Activated CD4-positive, alpha-beta T cell treated with anti-CD3 and anti-CD28 coated beads, Interleukin-2, amount 10 ng/mL, durations not matched to agents 24 days and 14 days (primary cell): ENCODE results near the gene ALOX12. TPM values are rescaled to one million over a fixed set of nuclear protein-coding genes. Genes with fewer than 3 reads are reported as not detected.
"Not testable (repeated sequence)": the region's sequence is repeated elsewhere in the genome, so short reads cannot be mapped to it uniquely, and the experiment has no call there.

Experiments
- DNase-seq: peaks from one replicate; pipeline ENCODE4 v3.0.0; 2022
- H3K27ac Mint-ChIP-seq: one replicate; pipeline ENCODE4 v1.8.0; 2022; ENCODE audit warnings: mild to moderate bottlenecking, mixed read lengths
- H3K27me3 Mint-ChIP-seq: one replicate; pipeline ENCODE4 v1.8.0; 2022; ENCODE audit warnings: mixed read lengths
- H3K36me3 Mint-ChIP-seq: one replicate; pipeline ENCODE4 v1.8.0; 2022; ENCODE audit warnings: low read depth, mild to moderate bottlenecking, mixed read lengths
- H3K4me1 Mint-ChIP-seq: one replicate; pipeline ENCODE4 v1.8.0; 2021; ENCODE audit warnings: mixed read lengths
- H3K4me3 Mint-ChIP-seq: one replicate; pipeline ENCODE4 v1.8.0; 2022; ENCODE audit warnings: mild to moderate bottlenecking, moderate library complexity, mixed read lengths
- H3K9me3 Mint-ChIP-seq: one replicate; pipeline ENCODE4 v1.8.0; 2021; ENCODE audit warnings: mixed read lengths
- intact Hi-C: fragments of 100-400 bp; cut with micrococcal nuclease; formaldehyde crosslinking; loops from one replicate; pipeline ENCODE4 v1.15.1; 2023
- total RNA-seq: library from RNA; stranded (reverse); gene quantifications from 2 replicates; pipeline ENCODE4 v1.2.3, GENCODE V29; 2022

Gene ALOX12
- total RNA-seq, 1 donor from 2014 or later: not detected

- H3K4me3 Mint-ChIP-seq: peak within 1 kb of the TSS; percentile 98
- no peaks in the 10 kb centered on the region for H3K9me3 Mint-ChIP-seq
- peak; percentile 100 for DNase-seq
- peaks cover 51% of the 10 kb centered on the region for H3K4me1 Mint-ChIP-seq
- H3K36me3 Mint-ChIP-seq: peaks cover 8% of the 10 kb centered on the region
- no peaks in the 10 kb centered on the region for H3K27me3 Mint-ChIP-seq
- intact Hi-C loops: loop anchor here (1.0 to 5.0 kb wide), 3 partner anchors 12 to 272 kb away; partner anchors contain the start of genes BCL6B and EIF5A
- peak within 1 kb of the TSS; percentile 99 for H3K27ac Mint-ChIP-seq
Observed at GRCh38 chr17:7035591-7036368, 39.9 kb downstream of the ALOX12 start, which contains the start of gene SLC16A13. Gene SLC16A13 (plus strand): TSS chr17:7036015. CDS start chr17:7036383, 368 bp downstream.

- Mint-ChIP-seq H3K9me3 (no peaks in the 10 kb centered on the region), H3K4me3 (peak overlapping the region; percentile 49), H3K27ac (no peak overlapping the region), H3K27me3 (peaks cover 7% of the 10 kb centered on the region), H3K36me3 (peaks cover 5% of the 10 kb centered on the region), H3K4me1 (peaks cover 37% of the 10 kb centered on the region)
- intact Hi-C loops: loop anchor here (5.0 kb wide), 1 partner anchor 269 kb away; the partner anchor contains the start of gene EIF5A
- no peak for DNase-seq
Observed at GRCh38 chr17:7038025-7038862, 42.4 kb downstream of the ALOX12 start.

DNA sequence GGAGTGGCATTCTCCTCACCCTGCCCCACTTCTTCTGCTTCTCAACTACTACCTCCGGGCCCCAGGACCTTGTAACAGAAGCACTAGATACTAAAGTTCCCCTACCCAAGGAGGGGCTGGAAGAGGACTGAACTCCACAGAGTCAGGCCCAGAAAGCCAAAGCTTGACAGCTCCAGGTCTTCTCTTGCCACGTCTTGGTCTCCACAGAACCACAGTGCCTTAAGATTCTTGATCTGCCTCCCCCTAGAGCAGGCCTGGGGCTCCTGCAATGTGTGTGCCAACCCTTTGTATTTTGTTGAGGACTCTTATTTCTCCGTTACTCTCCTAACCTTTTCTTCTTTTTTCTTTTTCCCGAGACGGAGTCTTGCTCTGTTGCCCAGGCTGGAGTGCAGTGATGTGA lies 44.0 kb downstream of the ALOX12 start:
- Mint-ChIP-seq H3K36me3 (peaks cover 5% of the 10 kb centered on the region), H3K4me3 (no peak overlapping the region), H3K27me3 (peaks cover 12% of the 10 kb centered on the region), H3K4me1 (peaks cover 33% of the 10 kb centered on the region), H3K27ac (peak overlapping the region; percentile 65), H3K9me3 (no peaks in the 10 kb centered on the region)
- DNase-seq: peak; percentile 56
- intact Hi-C loops: loop anchor here (5.0 kb wide), 1 partner anchor 267 kb away; the partner anchor contains the start of gene EIF5A

- Mint-ChIP-seq H3K27me3 (peaks cover 15% of the 10 kb centered on the region), H3K36me3 (peaks cover 5% of the 10 kb centered on the region), H3K9me3 (no peaks in the 10 kb centered on the region), H3K27ac (peak overlapping the region; percentile 37), H3K4me3 (peak overlapping the region; percentile 69), H3K4me1 (peaks cover 30% of the 10 kb centered on the region)
- no peak for DNase-seq
- intact Hi-C loops: no loop called here
Observed at GRCh38 chr17:7041607-7042500, 46.0 kb downstream of the ALOX12 start.

GRCh38 chr17:7042501-7043181 lies 46.8 kb downstream of the ALOX12 start:
- intact Hi-C loops: no loop called here
- Mint-ChIP-seq H3K4me1 (peaks cover 34% of the 10 kb centered on the region), H3K27ac (peak overlapping the region; percentile 37), H3K4me3 (peak overlapping the region; percentile 69), H3K9me3 (no peaks in the 10 kb centered on the region), H3K27me3 (peaks cover 15% of the 10 kb centered on the region), H3K36me3 (peaks cover 5% of the 10 kb centered on the region)
- peak; percentile 77 for DNase-seq

GRCh38 chr17:7043182-7043496 lies 47.3 kb downstream of the ALOX12 start:
- Mint-ChIP-seq H3K27me3 (peaks cover 15% of the 10 kb centered on the region), H3K36me3 (peaks cover 5% of the 10 kb centered on the region), H3K27ac (peak overlapping the region; percentile 15), H3K4me1 (peaks cover 34% of the 10 kb centered on the region), H3K4me3 (peak overlapping the region; percentile 69), H3K9me3 (no peaks in the 10 kb centered on the region)
- intact Hi-C loops: no loop called here
- no peak for DNase-seq

DNA sequence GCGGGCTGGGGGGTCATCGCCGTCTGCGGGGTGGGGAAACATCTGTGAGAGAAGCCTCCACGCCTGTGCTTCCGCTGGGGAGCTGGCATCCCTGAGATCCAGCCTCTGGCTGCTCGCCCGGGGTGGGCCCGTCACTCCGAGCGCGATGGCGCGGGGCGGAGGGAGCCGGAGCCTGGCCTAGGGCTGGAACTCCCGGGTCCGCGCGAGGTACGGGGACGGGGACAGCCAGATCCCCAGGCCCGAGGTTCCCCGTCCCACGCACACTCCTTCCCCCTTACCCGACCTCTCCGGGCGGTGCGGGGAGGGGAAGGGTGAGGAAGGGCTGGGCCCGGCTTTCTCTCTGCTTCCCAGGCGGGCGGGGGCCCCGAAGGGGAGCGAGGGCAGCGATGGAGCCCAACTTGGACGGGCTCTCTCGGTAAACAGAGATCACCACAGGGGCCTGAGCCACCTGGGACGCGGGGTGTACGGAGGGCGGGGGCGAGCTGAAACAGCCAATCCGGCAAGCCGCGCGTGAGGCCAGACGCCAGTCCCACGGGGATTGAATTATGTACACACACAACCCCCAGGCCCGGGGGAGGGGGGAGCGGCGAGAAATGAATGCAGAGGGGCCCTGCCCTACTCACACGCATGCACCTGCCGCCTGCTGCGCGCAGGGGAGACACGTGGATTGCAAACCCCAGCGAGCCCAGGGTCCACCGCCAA lies 47.8 kb downstream of the ALOX12 start, which contains the start of gene SLC16A11:
Gene SLC16A11 (minus strand): TSS at position 596 of the 702 bp plus-strand sequence. CDS start 579 bp downstream, at position 17.
- H3K4me3 Mint-ChIP-seq: peak within 1 kb of the TSS; percentile 69
- intact Hi-C loops: loop anchor here (2.0 kb wide), 1 partner anchor 393 kb away; no protein-coding TSS in a partner anchor
- H3K36me3 Mint-ChIP-seq: peaks cover 5% of the 10 kb centered on the region
- peak; percentile 71 for DNase-seq
- H3K27ac Mint-ChIP-seq: peak within 1 kb of the TSS; percentile 15
- peaks cover 29% of the 10 kb centered on the region for H3K4me1 Mint-ChIP-seq
- H3K9me3 Mint-ChIP-seq: no peaks in the 10 kb centered on the region
- peaks cover 15% of the 10 kb centered on the region for H3K27me3 Mint-ChIP-seq

DNA sequence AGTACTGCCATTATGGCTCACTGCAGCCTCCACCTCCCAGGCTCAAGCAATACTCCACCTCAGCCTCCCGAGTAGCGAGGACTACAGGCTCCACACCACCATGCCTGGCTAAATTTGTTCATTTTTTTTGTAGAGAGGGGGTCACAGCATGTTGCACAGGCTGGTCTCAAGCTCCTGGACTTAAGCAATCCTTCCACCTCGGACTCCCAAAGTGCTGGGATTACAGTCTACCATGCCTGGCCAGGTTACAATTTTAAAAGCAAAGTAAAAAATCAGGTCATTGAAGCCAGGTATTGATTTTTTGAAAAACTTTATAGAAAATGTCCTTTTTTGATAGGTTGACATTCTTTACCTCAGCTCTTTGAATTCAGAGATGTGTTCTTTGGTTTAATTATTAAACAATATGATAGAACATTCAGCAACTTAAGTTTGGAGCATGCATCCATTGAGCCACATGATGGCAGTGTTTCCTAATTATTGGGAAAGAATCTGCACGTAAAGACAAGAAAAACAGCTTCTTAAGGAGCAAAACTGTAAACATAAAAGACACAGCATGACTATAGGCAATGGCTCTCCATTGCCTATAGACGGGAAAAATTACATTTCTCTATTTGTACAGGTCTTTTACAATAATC lies 49.8 kb downstream of the ALOX12 start:
- peak overlapping the region; percentile 73 for H3K4me3 Mint-ChIP-seq
- peaks cover 20% of the 10 kb centered on the region for H3K4me1 Mint-ChIP-seq
- peak; percentile 87 for DNase-seq
- H3K36me3 Mint-ChIP-seq: no peaks in the 10 kb centered on the region
- no peaks in the 10 kb centered on the region for H3K9me3 Mint-ChIP-seq
- H3K27me3 Mint-ChIP-seq: peaks cover 15% of the 10 kb centered on the region
- intact Hi-C loops: loop anchor here (1.0 to 2.0 kb wide), 3 partner anchors 91 to 391 kb away; no protein-coding TSS in a partner anchor
- H3K27ac Mint-ChIP-seq: no peak overlapping the region

GRCh38 chr17:7046127-7046724 lies 50.4 kb downstream of the ALOX12 start:
- Mint-ChIP-seq H3K4me1 (peaks cover 20% of the 10 kb centered on the region), H3K27me3 (peaks cover 15% of the 10 kb centered on the region), H3K27ac (peak overlapping the region; percentile 60), H3K36me3 (no peaks in the 10 kb centered on the region), H3K4me3 (peak overlapping the region; percentile 73), H3K9me3 (no peaks in the 10 kb centered on the region)
- peak; percentile 84 for DNase-seq
- intact Hi-C loops: loop anchor here (1.0 to 2.0 kb wide), 2 partner anchors 90 to 131 kb away; no protein-coding TSS in a partner anchor

DNA sequence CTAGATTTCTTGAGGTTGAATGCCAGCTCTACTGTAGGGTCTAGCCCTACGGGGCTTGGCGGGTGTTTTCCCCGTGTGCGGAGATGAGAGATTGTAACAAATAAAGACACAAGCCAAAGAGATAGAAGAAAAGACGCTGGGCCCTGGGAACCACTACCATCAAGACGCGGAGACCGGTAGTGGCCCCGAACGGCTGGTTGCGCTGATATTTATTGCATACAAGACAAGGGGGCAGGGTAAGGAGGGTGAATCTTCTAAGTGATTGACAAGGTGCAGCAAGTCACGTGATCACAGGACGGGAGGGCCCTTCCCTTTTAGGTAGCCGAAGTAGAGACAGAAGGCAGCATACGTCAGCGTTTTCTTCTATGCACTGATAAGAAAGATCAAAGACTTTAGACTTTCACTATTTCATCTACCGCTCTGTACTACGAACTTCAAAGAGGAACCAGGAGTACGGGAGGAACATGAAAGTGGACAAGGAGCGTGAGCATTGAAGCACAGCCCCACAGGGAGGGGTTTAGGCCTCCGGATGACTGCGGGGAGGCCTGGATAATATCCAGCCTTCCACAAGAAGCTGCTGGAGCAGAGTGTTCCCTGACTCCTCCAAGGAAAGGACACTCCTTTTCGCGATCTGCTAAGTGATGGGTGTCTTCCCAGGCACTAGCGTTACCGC lies 51.0 kb downstream of the ALOX12 start:
- H3K27ac Mint-ChIP-seq: peak overlapping the region; percentile 60
- H3K36me3 Mint-ChIP-seq, H3K9me3 Mint-ChIP-seq: not testable (repeated sequence)
- intact Hi-C loops: loop anchor here (1.0 to 2.0 kb wide), 2 partner anchors 89 to 130 kb away; no protein-coding TSS in a partner anchor
- peaks cover 21% of the 10 kb centered on the region for H3K4me1 Mint-ChIP-seq
- peaks cover 11% of the 10 kb centered on the region for H3K27me3 Mint-ChIP-seq
- DNase-seq: peak; percentile 92
- H3K4me3 Mint-ChIP-seq: peak overlapping the region; percentile 73

DNA sequence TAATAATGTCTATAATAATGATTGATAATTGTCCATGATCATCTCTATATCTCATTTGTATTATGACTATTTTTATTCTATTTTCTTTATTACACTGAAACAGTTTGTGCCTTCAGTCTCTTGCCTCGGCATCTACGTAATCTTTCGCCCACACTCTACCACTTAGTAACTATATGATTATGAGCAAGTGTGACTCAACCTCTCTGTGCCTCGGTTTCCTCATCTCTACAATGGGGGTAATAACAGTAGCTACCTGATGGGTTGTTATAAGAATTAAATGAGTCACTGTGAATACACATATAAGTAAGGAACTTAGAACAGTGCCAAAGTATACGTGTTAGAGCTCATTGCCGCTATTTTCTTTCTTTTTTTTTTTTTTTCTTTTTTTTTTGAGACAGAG lies 51.7 kb downstream of the ALOX12 start:
- intact Hi-C loops: loop anchor here (2.0 kb wide), 1 partner anchor 129 kb away; no protein-coding TSS in a partner anchor
- Mint-ChIP-seq H3K9me3 (no peaks in the 10 kb centered on the region), H3K4me3 (peak overlapping the region; percentile 15), H3K27ac (no peak overlapping the region), H3K36me3 (no peaks in the 10 kb centered on the region), H3K27me3 (peaks cover 11% of the 10 kb centered on the region), H3K4me1 (peaks cover 20% of the 10 kb centered on the region)
- no peak for DNase-seq
